ENCODE measurements around the gene EPHB6. TPM values are rescaled to one million over a fixed set of nuclear protein-coding genes. Genes with fewer than 3 reads are reported as not detected.

The EPHB6 gene
- total and polyA plus RNA-seq, 10 of the 15 experiments (the other 5 are each of a cell fraction or from before 2014, with no cell fraction given): 0.06 to 1.3 (median 0.37) TPM; not detected in 2

DNA sequence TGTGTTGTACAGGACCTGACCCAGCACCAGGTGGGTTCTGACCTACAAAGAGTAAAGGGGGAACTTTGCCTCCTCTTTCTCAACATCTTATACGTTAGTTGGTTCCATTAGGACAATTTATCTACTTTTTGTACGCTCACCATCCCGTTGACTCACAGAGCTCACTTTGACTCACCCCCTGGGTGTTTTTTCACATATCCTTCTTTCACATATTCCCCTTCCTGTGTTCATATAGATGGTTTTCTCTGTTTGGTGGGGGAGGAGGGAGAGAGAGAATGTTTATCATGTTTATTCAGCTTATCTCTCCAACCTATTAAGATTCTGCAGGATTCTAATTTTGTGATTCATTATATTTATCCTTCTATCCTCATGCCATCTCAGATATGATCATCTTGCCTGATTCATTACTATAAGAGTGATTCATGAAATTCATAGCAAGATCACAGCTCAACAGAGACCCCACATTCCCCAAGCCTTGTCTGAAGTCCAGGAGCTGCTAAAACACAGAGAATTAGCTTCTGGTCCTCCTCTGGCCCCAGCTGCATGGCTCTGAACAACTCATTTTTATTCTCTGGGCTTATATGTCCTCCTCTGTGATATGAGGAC is 46.9 kb upstream of the EPHB6 start (continued):
- TF ChIP-seq ZNF24 (IDR thresholded peaks at IDR 0.05) (no peak), ASH2L (IDR thresholded peaks at IDR 0.05; ENCODE audit: borderline replicate concordance, low read depth) (peak; percentile 51; the same call in 1 of the 2 replicates)
- TF ChIP-seq, protein P1, sequence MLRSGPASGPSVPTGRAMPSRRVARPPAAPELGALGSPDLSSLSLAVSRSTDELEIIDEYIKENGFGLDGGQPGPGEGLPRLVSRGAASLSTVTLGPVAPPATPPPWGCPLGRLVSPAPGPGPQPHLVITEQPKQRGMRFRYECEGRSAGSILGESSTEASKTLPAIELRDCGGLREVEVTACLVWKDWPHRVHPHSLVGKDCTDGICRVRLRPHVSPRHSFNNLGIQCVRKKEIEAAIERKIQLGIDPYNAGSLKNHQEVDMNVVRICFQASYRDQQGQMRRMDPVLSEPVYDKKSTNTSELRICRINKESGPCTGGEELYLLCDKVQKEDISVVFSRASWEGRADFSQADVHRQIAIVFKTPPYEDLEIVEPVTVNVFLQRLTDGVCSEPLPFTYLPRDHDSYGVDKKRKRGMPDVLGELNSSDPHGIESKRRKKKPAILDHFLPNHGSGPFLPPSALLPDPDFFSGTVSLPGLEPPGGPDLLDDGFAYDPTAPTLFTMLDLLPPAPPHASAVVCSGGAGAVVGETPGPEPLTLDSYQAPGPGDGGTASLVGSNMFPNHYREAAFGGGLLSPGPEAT (IDR thresholded peaks at IDR 0.05; ENCODE audit: low read depth): peak; percentile 38

DNA sequence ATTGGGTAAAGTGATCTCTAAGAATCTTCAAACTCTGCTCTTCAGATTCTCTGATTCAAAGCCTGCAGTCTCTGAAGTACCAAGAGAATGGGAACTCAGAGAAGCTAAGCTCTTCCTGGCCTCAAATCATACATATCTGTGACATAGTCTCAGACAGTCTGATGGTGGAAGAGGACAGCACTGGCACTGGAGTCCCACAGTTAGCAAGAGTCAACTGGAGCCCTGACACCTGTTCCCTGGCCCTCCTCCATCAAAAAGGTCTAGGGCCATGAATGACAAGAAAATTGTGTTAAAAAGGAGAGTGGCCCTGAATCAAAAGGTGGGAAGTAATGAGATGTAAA is 46.4 kb upstream of the EPHB6 start:
- Histone ChIP-seq H2AFZ (ENCODE audit: control insufficient read depth, low read depth, low read length) (peak overlapping the region; percentile 5; the same call in 1 of the 2 replicates), H3K4me2 (ENCODE audit: control insufficient read depth, insufficient read depth) (peak overlapping the region; percentile 81), H3K4me3 (peak overlapping the region; percentile 30; the same call in 1 of the 2 replicates), H3K27me3 (replicated peaks in 1 of 2; ENCODE audit: control insufficient read depth in 2 of 2, insufficient read depth in 2 of 2, low read length in 1 of 2) (no peaks in the 10 kb centered on the region), H3K79me2 (ENCODE audit: control insufficient read depth, insufficient read depth, low read length) (no peaks in the 10 kb centered on the region), H3K27ac (ENCODE audit: control insufficient read depth, insufficient read depth) (peak overlapping the region; percentile 99), H3K9ac (ENCODE audit: control insufficient read depth, insufficient read depth, low read length) (peak overlapping the region; percentile 72), H4K20me1 (ENCODE audit: control insufficient read depth, insufficient read depth) (no peaks in the 10 kb centered on the region), H3K36me3 (ENCODE audit: control insufficient read depth in 2 of 2, insufficient read depth in 2 of 2, low read length in 1 of 2) (no peaks in the 10 kb centered on the region), H3K4me1 (ENCODE audit: control insufficient read depth, insufficient read depth, low read length) (peaks cover 57% of the 10 kb centered on the region), H3K9me3 (replicated peaks; ENCODE audit: control insufficient read depth, insufficient read depth, low read length) (no peaks in the 10 kb centered on the region)
- ChIA-PET SMC1A (ENCODE audit: uncharacterized antibody, unreplicated experiment) (interaction anchor here (0.8 to 12.9 kb wide), 16 partner anchors 11 to 225 kb away, joined by 3 to 786 read pairs (median 5); partner anchors contain the start of gene PRSS2), POLR2A (interaction anchor here (0.6 to 15.3 kb wide), 6 partner anchors 13 to 146 kb away, joined by 3 to 325 read pairs (median 8); partner anchors contain the start of gene PRSS2), CTCF (interaction anchor here (0.6 to 28.6 kb wide), 16 partner anchors 9 to 221 kb away, joined by 3 to 1055 read pairs (median 6); partner anchors contain the start of gene PRSS2), RAD21 (ENCODE audit: unreplicated experiment) (interaction anchor here (0.7 to 13.5 kb wide), 12 partner anchors 8 to 226 kb away, joined by 3 to 813 read pairs (median 6); partner anchors contain the start of gene PRSS2)
- TF ChIP-seq NFYB (IDR thresholded peaks at IDR 0.05; ENCODE audit: insufficient read depth, low read depth, low read length) (no peak), CHD1 (IDR thresholded peaks at IDR 0.05; ENCODE audit: low read depth, low read length) (0 out of 2 replicates have a peak, but pooled peaks have one; percentile 15), ESRRA (IDR thresholded peaks at IDR 0.05; ENCODE audit: low read length) (no peak), BCL11A (IDR thresholded peaks at IDR 0.05; ENCODE audit: low read depth, low read length) (no peak), TCF7 (IDR thresholded peaks at IDR 0.05; ENCODE audit: borderline replicate concordance) (no peak), ZNF217 (IDR thresholded peaks at IDR 0.05) (no peak), SMC3 (IDR thresholded peaks at IDR 0.05; ENCODE audit: borderline replicate concordance, low read length) (0 out of 2 replicates have a peak, but pooled peaks have one; percentile 1), SMAD5 (IDR thresholded peaks at IDR 0.05; ENCODE audit: low read depth) (peak; percentile 43; the same call in 1 of the 2 replicates), RUNX3 (IDR thresholded peaks at IDR 0.05; ENCODE audit: low read length) (no peak), ZNF622 (IDR thresholded peaks at IDR 0.05) (no peak), STAT3 (IDR thresholded peaks at IDR 0.05; ENCODE audit: low read depth, low read length) (no peak), SIX5 (IDR thresholded peaks at IDR 0.05; ENCODE audit: low read depth, low read length, severe bottlenecking) (no peak), SPI1 (IDR thresholded peaks at IDR 0.05; ENCODE audit: borderline replicate concordance, insufficient read depth, low read depth, low read length) (no peak)
- TF ChIP-seq, protein P2, sequence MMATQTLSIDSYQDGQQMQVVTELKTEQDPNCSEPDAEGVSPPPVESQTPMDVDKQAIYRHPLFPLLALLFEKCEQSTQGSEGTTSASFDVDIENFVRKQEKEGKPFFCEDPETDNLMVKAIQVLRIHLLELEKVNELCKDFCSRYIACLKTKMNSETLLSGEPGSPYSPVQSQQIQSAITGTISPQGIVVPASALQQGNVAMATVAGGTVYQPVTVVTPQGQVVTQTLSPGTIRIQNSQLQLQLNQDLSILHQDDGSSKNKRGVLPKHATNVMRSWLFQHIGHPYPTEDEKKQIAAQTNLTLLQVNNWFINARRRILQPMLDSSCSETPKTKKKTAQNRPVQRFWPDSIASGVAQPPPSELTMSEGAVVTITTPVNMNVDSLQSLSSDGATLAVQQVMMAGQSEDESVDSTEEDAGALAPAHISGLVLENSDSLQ (IDR thresholded peaks at IDR 0.05): 0 out of 2 replicates have a peak, but pooled peaks have one; percentile 10
- peak; percentile 40 for ATAC-seq
- in situ Hi-C loops (cut with MboI) (loop anchor here (10.0 kb wide), 1 partner anchor 1244 kb away; no protein-coding TSS in a partner anchor), intact Hi-C loops (cut with micrococcal nuclease; ENCODE audit: unreplicated experiment) (loop anchor here (1.0 to 2.0 kb wide), 2 partner anchors 11 to 22 kb away; no protein-coding TSS in a partner anchor)
- no peak for DNase-seq (ENCODE audit: low read depth, low spot score)
- TSS peak; percentile 98 for BruUV-seq (replicated peaks)
- FAIRE-seq: no peak
